MCF 10A (cell line): Measurements from ENCODE around the gene TCF3. TPM values are rescaled to one million over a fixed set of nuclear protein-coding genes. Genes with fewer than 3 reads are reported as not detected.
"Not testable (repeated sequence)": the region's sequence is repeated elsewhere in the genome, so short reads cannot be mapped to it uniquely, and the experiment has no call there.

Experiments
- BruUV-seq: library from RNA; stranded (reverse); fragments of 400-500 nt; replicated peaks from 2 replicates; lab custom pipeline; 2021; lab: Mats Ljungman, UMichigan
- CTCF ChIA-PET: fragments of 300-600 bp; sonication (Branson Sonifier 250); formaldehyde crosslinking; extraction: SDS; loops from one replicate; lab custom pipeline; 2021; ENCODE audit warnings: antibody characterized with exemption, inconsistent platforms; lab: Yijun Ruan, JAX
- POLR2A ChIA-PET: fragments of 300-600, 350-650 bp; sonication (Branson Sonifier 250); formaldehyde crosslinking; extraction: SDS; loops from one replicate; lab custom pipeline; 2020; ENCODE audit warnings: antibody characterized with exemption, inconsistent platforms; lab: Yijun Ruan, JAX
- DNase-seq: peaks from one replicate; pipeline ENCODE4 v3.0.0-alpha.2; 2018; ENCODE audit not compliant: unreplicated experiment
- H3K27ac Mint-ChIP-seq: one replicate; pipeline ENCODE4 v1.8.0; 2022; ENCODE audit warnings: mild to moderate bottlenecking, low read depth, mixed read lengths; ENCODE audit not compliant: unreplicated experiment
- H3K27me3 Mint-ChIP-seq: one replicate; pipeline ENCODE4 v1.8.0; 2022; ENCODE audit warnings: mixed read lengths; ENCODE audit not compliant: insufficient read depth, unreplicated experiment
- H3K36me3 Mint-ChIP-seq: one replicate; pipeline ENCODE4 v1.8.0; 2022; ENCODE audit warnings: mild to moderate bottlenecking, moderate library complexity, mixed read lengths; ENCODE audit not compliant: insufficient read depth, unreplicated experiment
- H3K4me1 Mint-ChIP-seq: one replicate; pipeline ENCODE4 v1.8.0; 2022; ENCODE audit warnings: mixed read lengths; ENCODE audit not compliant: insufficient read depth, unreplicated experiment
- H3K4me3 Mint-ChIP-seq: one replicate; pipeline ENCODE4 v1.8.0; 2022; ENCODE audit warnings: mild to moderate bottlenecking, moderate library complexity, mixed read lengths; ENCODE audit not compliant: unreplicated experiment
- H3K9me3 Mint-ChIP-seq: one replicate; pipeline ENCODE4 v1.8.0; 2022; ENCODE audit warnings: mixed read lengths; ENCODE audit not compliant: unreplicated experiment
- CTCF ChIP-seq: fragments of 200-600 bp; IDR thresholded peaks from one replicate; pipeline ENCODE4 v1.8.0; 2022; ENCODE audit warnings: antibody characterized with exemption, mild to moderate bottlenecking; ENCODE audit not compliant: unreplicated experiment
- intact Hi-C: fragments of 100-400 bp; cut with micrococcal nuclease; formaldehyde crosslinking; loops from 2 replicates; pipeline ENCODE4 v1.14.1; 2022
- total RNA-seq: library from RNA; stranded (reverse); gene quantifications from 2 replicates; pipeline ENCODE4 v1.2.3, GENCODE V29; 2022

TCF3 gene
- total RNA-seq, 1 experiment from 2014 or later, result 100 TPM

- intact Hi-C loops, result no loop called here
- Mint-ChIP-seq H3K27ac (no peak overlapping the region), H3K36me3 (peaks cover 49% of the 10 kb centered on the region), H3K27me3 (no peaks in the 10 kb centered on the region), H3K9me3 (no peaks in the 10 kb centered on the region), H3K4me3 (no peak overlapping the region), H3K4me1 (no peaks in the 10 kb centered on the region)
- TF ChIP-seq CTCF, result no peak
- no TSS peak for BruUV-seq
- ChIA-PET CTCF (no interaction called here), POLR2A (no interaction called here)
- no peak for DNase-seq
Measured at GRCh38 chr19:1646149-1646548, 6.3 kb downstream of the TCF3 start.

- Mint-ChIP-seq H3K4me3 (no peak overlapping the region), H3K27me3 (no peaks in the 10 kb centered on the region), H3K36me3 (peaks cover 50% of the 10 kb centered on the region), H3K9me3 (no peaks in the 10 kb centered on the region), H3K27ac (no peak overlapping the region), H3K4me1 (no peaks in the 10 kb centered on the region)
- BruUV-seq, result no TSS peak
- intact Hi-C loops, result no loop called here
- TF ChIP-seq CTCF, result no peak
- CTCF ChIA-PET, result no interaction called here
- POLR2A ChIA-PET, result no interaction called here
- DNase-seq, result no peak
Measured at GRCh38 chr19:1645299-1645698, 7.1 kb downstream of the TCF3 start.

- Mint-ChIP-seq H3K9me3 (no peaks in the 10 kb centered on the region), H3K4me3 (no peak overlapping the region), H3K36me3 (peaks cover 55% of the 10 kb centered on the region), H3K27ac (no peak overlapping the region), H3K27me3 (no peaks in the 10 kb centered on the region), H3K4me1 (no peaks in the 10 kb centered on the region)
- no peak for DNase-seq
- CTCF ChIA-PET, result interaction anchor here (0.6 to 1.2 kb wide), 4 partner anchors 28 to 182 kb away, joined by 3 read pairs; no protein-coding TSS in a partner anchor
- no TSS peak for BruUV-seq
- intact Hi-C loops, result no loop called here
- TF ChIP-seq CTCF, result no peak
- POLR2A ChIA-PET, result interaction anchor here (0.6 to 1.2 kb wide), 2 partner anchors 9 to 628 kb away, joined by 3 read pairs; partner anchors contain the start of gene TCF3
Measured at GRCh38 chr19:1644070-1644469, 8.3 kb downstream of the TCF3 start.

- H3K4me1 Mint-ChIP-seq, DNase-seq, H3K27me3 Mint-ChIP-seq, H3K9me3 Mint-ChIP-seq, H3K4me3 Mint-ChIP-seq, BruUV-seq, H3K27ac Mint-ChIP-seq, intact Hi-C loops: not testable (repeated sequence)
- peaks cover 56% of the 10 kb centered on the region for H3K36me3 Mint-ChIP-seq
- ChIA-PET POLR2A (interaction anchor here (1.3 to 2.1 kb wide), 2 partner anchors 11 to 50 kb away, joined by 3 to 10 read pairs; no protein-coding TSS in a partner anchor), CTCF (interaction anchor here (0.6 to 1.4 kb wide), 4 partner anchors 9 to 188 kb away, joined by 3 to 4 read pairs (median 4); no protein-coding TSS in a partner anchor)
Measured at GRCh38 chr19:1640893-1641448, 11.4 kb downstream of the TCF3 start.
